Natural killer cell (primary cell): ENCODE data around the gene PRKG1. TPM values are rescaled to one million over a fixed set of nuclear protein-coding genes. Genes with fewer than 3 reads are reported as not detected.
"Not testable (repeated sequence)": the region's sequence is repeated elsewhere in the genome, so short reads cannot be mapped to it uniquely, and the experiment has no call there.

Experiments
- ATAC-seq, 3 donors: fragments of 150-1000 bp in 2 of 3; fragments of 200-7000 bp in 1 of 3; cut with Tn5 transposase; 1 replicate in 1 of 3; 2 replicates in 2 of 3; pipeline ENCODE4 v1.10.0; 2021; ENCODE audit warnings: mild to moderate bottlenecking in 2 of 3, moderate library complexity in 2 of 3
- DNase-seq, 2 donors: peaks; one replicate each; pipeline versions ENCODE4 v3.0.0 to v3.0.0-alpha.2; 2013 to 2021; ENCODE audit warnings: mixed read lengths in 1 of 2
- H3K27ac ChIP-seq: one replicate; pipeline ENCODE4 v1.5.1; 2013; ENCODE audit warnings: mild to moderate bottlenecking, low read length
- H3K27me3 ChIP-seq: one replicate; pipeline ENCODE4 v1.6.1; 2013; ENCODE audit warnings: low read length; ENCODE audit not compliant: control insufficient read depth, insufficient read depth
- H3K36me3 ChIP-seq: one replicate; pipeline ENCODE4 v1.6.1; 2013; ENCODE audit warnings: low read length; ENCODE audit not compliant: control insufficient read depth, insufficient read depth
- H3K4me1 ChIP-seq: one replicate; pipeline ENCODE4 v1.6.1; 2013; ENCODE audit warnings: low read length; ENCODE audit not compliant: control insufficient read depth, insufficient read depth
- H3K4me3 ChIP-seq: one replicate; pipeline ENCODE4 v1.5.1; 2013; ENCODE audit warnings: low read length
- H3K9me3 ChIP-seq: one replicate; pipeline ENCODE4 v1.6.1; 2013; ENCODE audit warnings: low read length; ENCODE audit not compliant: control insufficient read depth, insufficient read depth
- H3K27ac Mint-ChIP-seq, 2 donors: one replicate each; pipeline ENCODE4 v1.8.0; 2022; ENCODE audit warnings: mild to moderate bottlenecking in 2 of 2, mixed read lengths in 2 of 2, moderate library complexity in 1 of 2
- H3K27me3 Mint-ChIP-seq, 2 donors: one replicate each; pipeline ENCODE4 v1.8.0; 2022; ENCODE audit warnings: low read depth in 2 of 2, mixed read lengths in 2 of 2
- H3K36me3 Mint-ChIP-seq: one replicate; pipeline ENCODE4 v1.8.0; 2022; ENCODE audit warnings: mixed read lengths
- H3K4me1 Mint-ChIP-seq, 2 donors: one replicate each; pipeline ENCODE4 v1.8.0; 2022; ENCODE audit warnings: mixed read lengths in 2 of 2
- H3K4me3 Mint-ChIP-seq: one replicate; pipeline ENCODE4 v1.8.0; 2022; ENCODE audit warnings: mild to moderate bottlenecking, moderate library complexity, mixed read lengths
- H3K9me3 Mint-ChIP-seq, 2 donors: one replicate each; pipeline ENCODE4 v1.8.0; 2022; ENCODE audit warnings: mixed read lengths in 2 of 2
- CTCF ChIP-seq: fragments of 200-600 bp; IDR thresholded peaks from one replicate; pipeline ENCODE4 v1.8.0; 2022; ENCODE audit warnings: antibody characterized with exemption
- WGBS: methylation state at CpG from one replicate; pipeline ENCODE4 v1.1.7; 2013; ENCODE audit warnings: missing lambda C conversion rate; ENCODE audit not compliant: insufficient coverage; 5-methylcytosine and 5-hydroxymethylcytosine counted together
- intact Hi-C: fragments of 100-400 bp; cut with micrococcal nuclease; formaldehyde crosslinking; loops from one replicate; pipeline ENCODE4 v1.14.2; 2022
- total RNA-seq, 4 donors: library from RNA; stranded (reverse); fragments of 120-200 nt in 1 of 4; gene quantifications; one replicate each; pipeline versions ENCODE4 v1.2.3 to v1.2.4, GENCODE V29; 2013 to 2022

PRKG1 gene
- total RNA-seq, 3 donors from 2014 or later (not counting 1 experiment from before 2014, with no cell fraction given): 0.23 to 0.41 (median 0.35) TPM

- intact Hi-C loops: no loop called here
- Mint-ChIP-seq H3K36me3 (no peaks in the 10 kb centered on the region), H3K27me3 (no peaks in the 10 kb centered on the region)
Observed at GRCh38 chr10:51327432-51327831, 253.1 kb downstream of the PRKG1 start.

GRCh38 chr10:51340366-51340765, 266.1 kb downstream of the PRKG1 start:
- DNase-seq: no peak
- H3K9me3 ChIP-seq: no peaks in the 10 kb centered on the region
- no peak overlapping the region for H3K27ac ChIP-seq
- no peak for ATAC-seq
- Mint-ChIP-seq H3K36me3 (peaks cover 25% of the 10 kb centered on the region), H3K27ac (peak overlapping the region; percentile 89 to 95), H3K4me3 (peak overlapping the region; percentile 67), H3K27me3 (no peaks in the 10 kb centered on the region), H3K4me1 (peaks cover 34 to 35% of the 10 kb centered on the region in 2 donors), H3K9me3 (peaks cover 0 to 5% of the 10 kb centered on the region in 2 donors)
- 88% methylated on average over 1 of the region's 1 CpG for WGBS
- intact Hi-C loops: no loop called here
- peaks cover 5% of the 10 kb centered on the region for H3K4me1 ChIP-seq
- H3K4me3 ChIP-seq: no peak overlapping the region
- no peaks in the 10 kb centered on the region for H3K27me3 ChIP-seq
- no peaks in the 10 kb centered on the region for H3K36me3 ChIP-seq
- no peak for TF ChIP-seq CTCF

More at GRCh38 chr10:51327432-51327831, 253.1 kb downstream of the PRKG1 start:
- no peak overlapping the region for H3K27ac ChIP-seq
- DNase-seq: no peak
- no CpG with 5 or more reads among the region's 1 CpG for WGBS
- no peaks in the 10 kb centered on the region for H3K9me3 ChIP-seq
- H3K4me1 ChIP-seq: no peaks in the 10 kb centered on the region
- H3K4me3 ChIP-seq: no peak overlapping the region
- Mint-ChIP-seq H3K9me3 (no peaks in the 10 kb centered on the region), H3K27ac (no peak overlapping the region), H3K4me3 (no peak overlapping the region), H3K4me1 (no peaks in the 10 kb centered on the region)
- no peak for ATAC-seq
- no peaks in the 10 kb centered on the region for H3K36me3 ChIP-seq
- no peak for TF ChIP-seq CTCF
- no peaks in the 10 kb centered on the region for H3K27me3 ChIP-seq

DNA sequence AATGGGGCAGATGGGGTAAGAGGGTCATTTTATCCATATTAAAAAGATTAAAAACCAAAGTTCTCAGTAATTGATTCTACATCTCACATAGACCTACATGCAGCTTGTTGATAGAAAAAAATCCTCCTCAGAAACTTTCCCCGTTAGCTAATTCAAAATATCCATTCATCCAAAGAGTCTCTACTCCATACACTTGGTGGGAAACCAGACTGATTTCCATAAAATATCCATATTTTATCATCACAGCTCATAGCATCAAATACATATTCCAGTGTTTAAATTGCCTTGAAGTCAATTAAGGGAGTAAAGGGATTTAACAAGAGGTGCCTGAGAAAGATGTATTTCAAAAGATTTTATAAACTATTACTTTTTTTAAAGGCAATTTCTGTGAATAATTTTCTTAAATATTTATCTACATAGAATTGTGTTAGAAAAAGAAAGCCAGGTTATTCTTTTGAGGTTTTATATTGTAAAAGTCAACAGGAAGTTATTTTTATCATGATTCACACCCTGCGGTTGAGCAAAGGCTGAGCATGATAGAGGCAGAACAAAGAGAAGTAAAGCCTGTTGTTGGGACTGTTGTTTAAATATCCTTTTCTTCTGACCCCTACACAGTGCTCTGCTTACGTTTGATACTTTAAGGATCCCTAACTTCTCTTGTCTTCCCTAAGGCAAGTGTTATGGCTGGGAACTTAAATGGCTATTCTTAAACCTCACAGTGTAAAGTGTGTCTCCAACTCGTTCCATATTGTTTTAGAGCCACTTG, 266.7 kb downstream of the PRKG1 start:
- peak overlapping the region; percentile 89 to 95 for H3K27ac Mint-ChIP-seq
- peaks cover 25% of the 10 kb centered on the region for H3K36me3 Mint-ChIP-seq

GRCh38 chr10:51341745-51342144, 267.5 kb downstream of the PRKG1 start:
- peak overlapping the region; percentile 70 for H3K27ac ChIP-seq
- DNase-seq, H3K4me3 ChIP-seq, H3K4me1 ChIP-seq, intact Hi-C loops, H3K27me3 Mint-ChIP-seq, H3K9me3 ChIP-seq, H3K27me3 ChIP-seq, H3K9me3 Mint-ChIP-seq, H3K36me3 ChIP-seq: not testable (repeated sequence)
- Mint-ChIP-seq H3K4me1 (peaks cover 34 to 35% of the 10 kb centered on the region in 2 donors), H3K27ac (peak overlapping the region; percentile 89 to 95), H3K36me3 (peaks cover 23% of the 10 kb centered on the region), H3K4me3 (peak overlapping the region; percentile 69)
- WGBS: 42% methylated on average over 3 of the region's 3 CpGs
- ATAC-seq: peak; percentile 27 to 68 (median 55)

More for the DNA sequence above, 266.7 kb downstream of the PRKG1 start:
- intact Hi-C loops: no loop called here
- peak; percentile 79 to 89 (median 88) for ATAC-seq
- H3K4me1 ChIP-seq: peaks cover 5% of the 10 kb centered on the region
- DNase-seq: peak in 1 of 2 donors; percentile 20
- no peak overlapping the region for H3K4me3 ChIP-seq
- H3K36me3 ChIP-seq: no peaks in the 10 kb centered on the region
- H3K9me3 Mint-ChIP-seq: peaks cover 0 to 5% of the 10 kb centered on the region in 2 donors
- H3K4me1 Mint-ChIP-seq: peaks cover 34 to 35% of the 10 kb centered on the region in 2 donors
- H3K27me3 ChIP-seq: no peaks in the 10 kb centered on the region
- no peaks in the 10 kb centered on the region for H3K27me3 Mint-ChIP-seq
- H3K9me3 ChIP-seq: no peaks in the 10 kb centered on the region
- H3K27ac ChIP-seq: peak overlapping the region; percentile 70
- TF ChIP-seq CTCF: no peak
- peak overlapping the region; percentile 69 for H3K4me3 Mint-ChIP-seq
- 50% methylated on average over 3 of the region's 4 CpGs for WGBS
